ENCODE measurements around the gene PRPF19. TPM values are rescaled to one million over a fixed set of nuclear protein-coding genes. Genes with fewer than 3 reads are reported as not detected.
A peak's percentile ranks its signal among the peaks of the same experiment; 100 is the strongest.

Gene PRPF19
- polyA plus RNA-seq, 1 donor (not counting 4 experiments of a cell fraction or from before 2014, with no cell fraction given) = 35.4 TPM

DNA sequence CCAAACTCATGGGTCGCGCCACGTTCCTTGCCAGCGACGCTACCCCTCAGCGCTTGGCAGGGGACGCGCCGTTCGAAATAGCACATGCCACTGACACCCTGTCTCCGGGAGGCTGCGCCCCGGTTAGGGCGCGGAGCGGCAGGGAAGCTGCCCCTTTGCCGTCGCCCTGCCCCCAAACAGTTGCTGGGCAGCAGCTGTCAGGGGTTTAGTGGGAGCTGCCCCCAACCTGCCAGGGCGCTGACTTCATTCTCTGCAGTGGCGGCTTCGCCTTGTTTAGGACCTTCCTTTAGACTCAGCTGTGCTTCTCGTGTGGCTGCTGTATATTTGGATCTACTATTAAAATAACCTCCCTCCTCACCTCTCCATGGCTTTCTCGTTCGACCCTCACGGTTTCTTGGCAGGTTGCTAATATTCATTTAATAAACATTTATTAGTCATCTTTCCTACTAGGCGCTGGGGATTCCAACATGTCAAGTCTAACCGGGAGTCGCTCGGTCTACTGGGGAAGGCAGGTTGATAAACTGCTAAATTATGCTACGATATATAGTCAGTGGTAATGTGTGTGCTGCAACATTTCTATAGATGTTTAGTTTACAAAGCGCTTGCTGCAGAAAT is 8.4 kb upstream of the PRPF19 start:
- H2AFZ ChIP-seq (ENCODE audit: control insufficient read depth, low read length) = peak overlapping the region; percentile 83
- H3K9me3 ChIP-seq (ENCODE audit: control insufficient read depth, low read depth, low read length) = no peaks in the 10 kb centered on the region
- H3K4me2 ChIP-seq (ENCODE audit: control insufficient read depth, extremely low read depth, insufficient read depth, low read depth, low read length) = peak overlapping the region; percentile 71
- dilution Hi-C loops (cut with MboI; ENCODE audit: extremely low pct_ligation_motif_present, low sequenced_read_pairs) = no loop called here
- no peaks in the 10 kb centered on the region for H3K27me3 ChIP-seq (ENCODE audit: control insufficient read depth, extremely low read depth, insufficient read depth, low read length)
- peaks cover 0 to 5% of the 10 kb centered on the region in 2 experiments for H3K36me3 ChIP-seq (ENCODE audit: control insufficient read depth in 2 of 2, extremely low read depth in 1 of 2, insufficient read depth in 2 of 2, low read length in 2 of 2)
- H3K79me2 ChIP-seq (ENCODE audit: control insufficient read depth, insufficient read depth, low read length) = peaks cover 35% of the 10 kb centered on the region
- DNase-seq (ENCODE audit: low read depth, low spot score) (no peak), FAIRE-seq (no peak)
- H3K27ac ChIP-seq (ENCODE audit: control insufficient read depth, insufficient read depth, low read length) = peak overlapping the region; percentile 81
- peaks cover 52% of the 10 kb centered on the region for H3K4me1 ChIP-seq (ENCODE audit: control insufficient read depth, extremely low read depth, insufficient read depth, low read length)
- peak overlapping the region; percentile 77 for H3K9ac ChIP-seq (ENCODE audit: control insufficient read depth, extremely low read depth, insufficient read depth, low read length)
- peak overlapping the region; percentile 65 to 85 (median 75) for H3K4me3 ChIP-seq (ENCODE audit: control insufficient read depth in 2 of 3, extremely low read depth in 1 of 3, insufficient read depth in 2 of 3, low read depth in 1 of 3, low read length in 3 of 3)
- TF ChIP-seq, protein P1, sequence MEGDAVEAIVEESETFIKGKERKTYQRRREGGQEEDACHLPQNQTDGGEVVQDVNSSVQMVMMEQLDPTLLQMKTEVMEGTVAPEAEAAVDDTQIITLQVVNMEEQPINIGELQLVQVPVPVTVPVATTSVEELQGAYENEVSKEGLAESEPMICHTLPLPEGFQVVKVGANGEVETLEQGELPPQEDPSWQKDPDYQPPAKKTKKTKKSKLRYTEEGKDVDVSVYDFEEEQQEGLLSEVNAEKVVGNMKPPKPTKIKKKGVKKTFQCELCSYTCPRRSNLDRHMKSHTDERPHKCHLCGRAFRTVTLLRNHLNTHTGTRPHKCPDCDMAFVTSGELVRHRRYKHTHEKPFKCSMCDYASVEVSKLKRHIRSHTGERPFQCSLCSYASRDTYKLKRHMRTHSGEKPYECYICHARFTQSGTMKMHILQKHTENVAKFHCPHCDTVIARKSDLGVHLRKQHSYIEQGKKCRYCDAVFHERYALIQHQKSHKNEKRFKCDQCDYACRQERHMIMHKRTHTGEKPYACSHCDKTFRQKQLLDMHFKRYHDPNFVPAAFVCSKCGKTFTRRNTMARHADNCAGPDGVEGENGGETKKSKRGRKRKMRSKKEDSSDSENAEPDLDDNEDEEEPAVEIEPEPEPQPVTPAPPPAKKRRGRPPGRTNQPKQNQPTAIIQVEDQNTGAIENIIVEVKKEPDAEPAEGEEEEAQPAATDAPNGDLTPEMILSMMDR (optimal IDR thresholded peaks at IDR 0.05 in 1 of 3, IDR thresholded peaks at IDR 0.05 in 1 of 3, conservative IDR thresholded peaks at IDR 0.05 in 1 of 3; ENCODE audit: extremely low read depth in 1 of 3, insufficient read depth in 2 of 3, low read length in 3 of 3) = no peak
- no peak for TF ChIP-seq EZH2 (IDR thresholded peaks at IDR 0.05; ENCODE audit: low read length)
- H4K20me1 ChIP-seq (ENCODE audit: control insufficient read depth, extremely low read depth, insufficient read depth, low read length) = peaks cover 2% of the 10 kb centered on the region
- peaks cover 4% of the 10 kb centered on the region for H3K9me1 ChIP-seq (ENCODE audit: control insufficient read depth, extremely low read depth, insufficient read depth, low read length)

DNA sequence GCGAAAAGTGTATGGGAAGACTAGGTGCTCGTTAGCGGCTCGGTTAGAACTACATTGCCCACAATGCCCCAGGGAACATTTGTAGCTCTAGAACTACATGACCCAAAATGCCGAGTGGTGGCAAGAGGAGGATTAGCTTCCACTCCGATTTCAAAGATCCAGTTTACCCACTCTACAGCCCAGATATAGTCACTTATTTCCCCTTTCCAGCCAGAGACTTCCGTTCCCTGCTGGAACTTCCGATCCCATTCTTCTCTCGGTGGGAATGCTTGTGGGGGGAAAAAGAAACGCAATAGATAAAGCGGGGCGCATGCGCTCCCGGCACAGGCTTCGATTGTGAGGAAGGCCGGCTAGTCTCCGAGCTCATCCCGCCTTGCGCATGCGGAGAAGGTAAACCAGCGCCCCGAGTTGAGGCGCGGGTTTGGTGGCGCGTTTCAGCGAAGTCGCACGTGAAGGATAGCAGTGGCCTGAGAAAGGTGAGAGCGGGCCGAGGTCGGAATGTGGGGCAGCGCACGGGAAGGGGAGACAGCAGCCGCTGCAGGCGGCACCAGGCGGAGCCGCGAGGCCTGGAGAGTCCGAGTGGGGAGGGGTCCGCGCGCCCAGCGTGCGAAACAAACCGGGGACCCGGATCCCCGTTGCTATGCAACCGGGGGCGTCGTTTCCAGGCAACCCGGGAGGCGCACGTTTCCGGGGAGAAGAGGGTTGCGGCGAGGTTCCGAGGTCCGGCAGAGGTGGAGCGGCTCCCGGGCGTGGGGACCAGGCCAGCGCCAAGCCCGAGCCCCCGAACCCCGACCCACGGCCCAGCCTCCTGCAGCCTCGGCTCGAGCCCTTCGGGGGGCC is 7.6 kb upstream of the PRPF19 start, which contains the start of gene TMEM109:
Gene TMEM109, plus strand, starts transcription at position 366 of the 840 bp plus-strand sequence. CDS start 5,536 bp downstream, outside the sequence.
- DNase-seq (ENCODE audit: low read depth, low spot score) (no peak), FAIRE-seq (peak; percentile 62)
- Histone ChIP-seq H3K9me3 (ENCODE audit: control insufficient read depth, low read depth, low read length) (no peaks in the 10 kb centered on the region), H3K4me1 (ENCODE audit: control insufficient read depth, extremely low read depth, insufficient read depth, low read length) (peaks cover 45% of the 10 kb centered on the region), H3K79me2 (ENCODE audit: control insufficient read depth, insufficient read depth, low read length) (peaks cover 30% of the 10 kb centered on the region), H3K4me2 (ENCODE audit: control insufficient read depth, extremely low read depth, insufficient read depth, low read depth, low read length) (peak within 1 kb of the TSS; percentile 71), H3K4me3 (ENCODE audit: control insufficient read depth in 2 of 3, extremely low read depth in 1 of 3, insufficient read depth in 2 of 3, low read depth in 1 of 3, low read length in 3 of 3) (peak within 1 kb of the TSS; percentile 65 to 85 (median 75)), H4K20me1 (ENCODE audit: control insufficient read depth, extremely low read depth, insufficient read depth, low read length) (no peaks in the 10 kb centered on the region), H3K9ac (ENCODE audit: control insufficient read depth, extremely low read depth, insufficient read depth, low read length) (peak within 1 kb of the TSS; percentile 77), H3K27me3 (ENCODE audit: control insufficient read depth, extremely low read depth, insufficient read depth, low read length) (no peaks in the 10 kb centered on the region), H2AFZ (ENCODE audit: control insufficient read depth, low read length) (peak within 1 kb of the TSS; percentile 83), H3K9me1 (ENCODE audit: control insufficient read depth, extremely low read depth, insufficient read depth, low read length) (peaks cover 2% of the 10 kb centered on the region), H3K36me3 (ENCODE audit: control insufficient read depth in 2 of 2, extremely low read depth in 1 of 2, insufficient read depth in 2 of 2, low read length in 2 of 2) (no peaks in the 10 kb centered on the region), H3K27ac (ENCODE audit: control insufficient read depth, insufficient read depth, low read length) (peak within 1 kb of the TSS; percentile 81)
- TF ChIP-seq, protein P1 (optimal IDR thresholded peaks at IDR 0.05 in 1 of 3, IDR thresholded peaks at IDR 0.05 in 1 of 3, conservative IDR thresholded peaks at IDR 0.05 in 1 of 3; ENCODE audit: extremely low read depth in 1 of 3, insufficient read depth in 2 of 3, low read length in 3 of 3) = no peak
- no peak for TF ChIP-seq EZH2 (IDR thresholded peaks at IDR 0.05; ENCODE audit: low read length)
- dilution Hi-C loops (cut with MboI; ENCODE audit: extremely low pct_ligation_motif_present, low sequenced_read_pairs) = no loop called here
